HUDEP-2 (cell line): ENCODE measurements around the gene TCHP.
"Not testable (repeated sequence)": the region's sequence is repeated elsewhere in the genome, so short reads cannot be mapped to it uniquely, and the experiment has no call there.

Source experiments
- DNase-seq, 76 experiments: peaks; one replicate each; lab custom pipeline; 2025; ENCODE audit not compliant: unreplicated experiment in 76 of 76; lab: John Stamatoyannopoulos, UW

TCHP gene

GRCh38 chr12:109899783-109900751 is at the start of gene TCHP:
TCHP (plus strand) TSS chr12:109900274; CDS start chr12:109903027, 2,753 bp downstream.
- peak in 73 of 76 experiments; percentile 6 to 80 (median 62) for DNase-seq

- DNase-seq, result not testable (repeated sequence)
These were observed 49.6 kb upstream of the TCHP start for GRCh38 chr12:109850518-109850917.

GRCh38 chr12:109855377-109855776 is 44.7 kb upstream of the TCHP start:
- DNase-seq, result no peak

- DNase-seq, result no peak
These were observed 42.4 kb upstream of the TCHP start for GRCh38 chr12:109857715-109858114.

GRCh38 chr12:109858764-109859163 is 41.3 kb upstream of the TCHP start:
- no peak for DNase-seq

GRCh38 chr12:109860977-109861376 is 39.1 kb upstream of the TCHP start:
- DNase-seq, result no peak

- DNase-seq, result no peak
These were observed 38.3 kb upstream of the TCHP start for GRCh38 chr12:109861689-109862314.

GRCh38 chr12:109862491-109862890 is 37.6 kb upstream of the TCHP start:
- DNase-seq, result not testable (repeated sequence)

- no peak for DNase-seq
These were observed 36.0 kb upstream of the TCHP start for GRCh38 chr12:109863847-109864712.

- no peak for DNase-seq
These were observed 35.2 kb upstream of the TCHP start for GRCh38 chr12:109864916-109865315.

- no peak for DNase-seq
These were observed 31.7 kb upstream of the TCHP start for GRCh38 chr12:109868182-109869051.

- DNase-seq, result no peak
These were observed 29.4 kb upstream of the TCHP start for GRCh38 chr12:109870648-109871047.

- no peak for DNase-seq
These were observed 28.3 kb upstream of the TCHP start for GRCh38 chr12:109871668-109872314.

- DNase-seq, result no peak
These were observed 26.4 kb upstream of the TCHP start for GRCh38 chr12:109873653-109874052.

GRCh38 chr12:109875572-109876131 is 24.4 kb upstream of the TCHP start:
- peak in 3 of 76 experiments; percentile 2 to 9 (median 9) for DNase-seq

- DNase-seq, result no peak
These were observed 23.7 kb upstream of the TCHP start for GRCh38 chr12:109876406-109876805.

- DNase-seq, result no peak
These were observed 22.4 kb upstream of the TCHP start for GRCh38 chr12:109877504-109878246.

- DNase-seq, result no peak
These were observed 21.8 kb upstream of the TCHP start for GRCh38 chr12:109878247-109878625.
